ENCODE measurements around the gene TRIM24.
"Not testable (repeated sequence)": the region's sequence is repeated elsewhere in the genome, so short reads cannot be mapped to it uniquely, and the experiment has no call there.

TRIM24 gene

DNA sequence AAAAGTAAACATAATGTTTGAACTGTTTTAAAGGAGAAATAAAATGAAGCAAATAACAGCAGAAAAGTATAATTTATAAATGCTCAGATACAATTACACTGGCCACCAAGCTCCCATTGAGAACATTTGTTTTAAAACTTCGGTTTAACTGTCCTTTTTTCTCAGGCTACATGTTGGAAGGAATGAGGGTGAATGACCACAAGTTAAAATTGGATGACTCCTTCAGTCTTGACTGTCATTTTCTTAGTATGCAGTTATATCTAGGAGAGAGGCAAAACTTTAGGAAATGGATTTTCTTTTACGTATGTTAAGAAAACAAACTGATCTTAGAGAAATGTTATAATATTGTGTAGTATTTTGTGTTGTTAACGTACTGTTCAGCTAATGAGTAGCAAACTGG lies 5.0 kb downstream of the TRIM24 start:
- no peak overlapping the region for H3K9ac ChIP-seq (ENCODE audit: low read depth, low read length)
- no peaks in the 10 kb centered on the region for H3K36me3 ChIP-seq (ENCODE audit: control insufficient read depth, insufficient read depth, low read length)
- H3K27me3 ChIP-seq (ENCODE audit: control insufficient read depth, insufficient read depth, low read length), result no peaks in the 10 kb centered on the region
- peaks cover 9% of the 10 kb centered on the region for H3K4me1 ChIP-seq (ENCODE audit: control insufficient read depth, insufficient read depth, low read length)
- no peaks in the 10 kb centered on the region for H3K9me3 ChIP-seq (ENCODE audit: control insufficient read depth, insufficient read depth, low read length)
- peak overlapping the region; percentile 15 for H3K4me3 ChIP-seq (ENCODE audit: low read depth, low read length)

DNA sequence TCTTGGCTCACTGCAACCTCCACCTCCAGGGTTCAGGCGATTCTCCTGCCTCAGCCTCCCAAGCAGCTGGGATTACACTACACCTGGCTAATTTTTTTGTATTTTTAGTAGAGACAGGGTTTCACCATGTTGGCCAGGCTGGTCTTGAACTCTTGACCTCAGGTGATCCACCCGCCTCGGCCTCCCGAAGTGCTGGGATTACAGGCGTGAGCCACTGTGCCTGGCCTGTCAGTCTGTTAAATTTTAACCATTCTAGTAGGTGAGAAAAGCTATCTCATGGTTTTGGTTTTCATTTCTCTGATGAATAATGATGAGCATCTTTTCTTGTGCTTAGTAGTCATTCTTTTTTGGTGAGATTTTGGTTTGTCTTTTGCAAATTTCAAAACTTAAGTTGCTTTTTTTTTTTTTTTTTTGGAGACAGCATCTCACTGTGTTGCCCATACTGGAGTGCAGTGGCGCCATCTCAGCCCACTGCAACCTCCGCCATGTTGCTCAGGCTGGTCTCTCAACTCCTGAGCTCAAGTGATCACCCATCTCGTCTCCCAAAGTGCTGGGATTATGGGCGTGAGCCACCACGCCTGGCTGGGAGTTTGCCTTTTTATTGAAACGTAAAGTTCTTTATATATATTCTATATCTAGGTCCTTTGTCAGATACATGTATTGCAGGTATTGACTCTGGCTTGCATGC lies 6.2 kb downstream of the TRIM24 start:
- not testable (repeated sequence) for H3K9ac ChIP-seq (ENCODE audit: low read depth, low read length); H3K27me3 ChIP-seq (ENCODE audit: control insufficient read depth, insufficient read depth, low read length); H3K36me3 ChIP-seq (ENCODE audit: control insufficient read depth, insufficient read depth, low read length); H3K4me1 ChIP-seq (ENCODE audit: control insufficient read depth, insufficient read depth, low read length); H3K9me3 ChIP-seq (ENCODE audit: control insufficient read depth, insufficient read depth, low read length); H3K4me3 ChIP-seq (ENCODE audit: low read depth, low read length)

DNA sequence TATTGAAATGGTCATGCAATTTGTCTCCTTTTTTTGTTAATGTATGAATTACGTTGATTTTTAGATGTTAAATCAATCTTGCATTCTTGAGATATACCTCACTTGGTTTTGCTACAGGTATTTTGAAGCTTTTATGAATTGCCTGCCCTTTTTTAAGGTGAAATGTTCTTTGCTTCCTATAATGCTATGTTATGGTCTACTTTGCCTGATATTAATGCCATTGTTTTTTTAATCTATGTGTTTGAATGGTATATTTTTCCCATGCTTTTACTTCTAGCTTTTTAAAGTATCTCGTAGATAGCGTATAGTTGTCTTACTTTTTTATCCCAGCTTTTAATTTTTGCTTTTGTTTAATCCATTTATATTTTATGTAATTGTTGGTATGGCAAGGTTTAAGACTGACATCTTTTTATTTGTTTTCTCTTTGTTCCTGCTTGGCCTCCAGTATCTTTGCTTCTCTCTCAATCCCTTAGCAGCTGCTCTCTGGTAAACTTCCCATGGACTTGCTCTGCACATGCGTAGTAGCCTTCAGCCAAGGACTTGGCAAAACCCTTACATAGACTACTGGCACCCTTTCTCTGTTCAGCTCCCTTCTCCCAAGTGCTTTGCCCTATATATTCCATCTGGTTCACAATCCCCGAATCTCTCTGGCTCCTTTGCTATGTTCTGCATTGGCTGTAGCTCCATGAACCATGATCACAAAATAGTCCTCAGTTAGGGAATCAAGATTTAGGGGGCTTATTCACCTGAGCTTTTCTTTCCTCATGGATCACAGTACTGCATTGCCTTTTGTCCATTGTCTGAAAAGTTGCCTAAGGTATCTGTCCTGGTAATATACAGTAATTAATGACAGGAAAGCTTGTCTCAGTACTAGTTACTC lies 8.4 kb downstream of the TRIM24 start:
- Histone ChIP-seq H3K36me3 (ENCODE audit: control insufficient read depth, insufficient read depth, low read length) (no peaks in the 10 kb centered on the region), H3K9me3 (ENCODE audit: control insufficient read depth, insufficient read depth, low read length) (no peaks in the 10 kb centered on the region), H3K4me1 (ENCODE audit: control insufficient read depth, insufficient read depth, low read length) (peaks cover 12% of the 10 kb centered on the region), H3K27me3 (ENCODE audit: control insufficient read depth, insufficient read depth, low read length) (no peaks in the 10 kb centered on the region), H3K9ac (ENCODE audit: low read depth, low read length) (no peak overlapping the region), H3K4me3 (ENCODE audit: low read depth, low read length) (no peak overlapping the region)

DNA sequence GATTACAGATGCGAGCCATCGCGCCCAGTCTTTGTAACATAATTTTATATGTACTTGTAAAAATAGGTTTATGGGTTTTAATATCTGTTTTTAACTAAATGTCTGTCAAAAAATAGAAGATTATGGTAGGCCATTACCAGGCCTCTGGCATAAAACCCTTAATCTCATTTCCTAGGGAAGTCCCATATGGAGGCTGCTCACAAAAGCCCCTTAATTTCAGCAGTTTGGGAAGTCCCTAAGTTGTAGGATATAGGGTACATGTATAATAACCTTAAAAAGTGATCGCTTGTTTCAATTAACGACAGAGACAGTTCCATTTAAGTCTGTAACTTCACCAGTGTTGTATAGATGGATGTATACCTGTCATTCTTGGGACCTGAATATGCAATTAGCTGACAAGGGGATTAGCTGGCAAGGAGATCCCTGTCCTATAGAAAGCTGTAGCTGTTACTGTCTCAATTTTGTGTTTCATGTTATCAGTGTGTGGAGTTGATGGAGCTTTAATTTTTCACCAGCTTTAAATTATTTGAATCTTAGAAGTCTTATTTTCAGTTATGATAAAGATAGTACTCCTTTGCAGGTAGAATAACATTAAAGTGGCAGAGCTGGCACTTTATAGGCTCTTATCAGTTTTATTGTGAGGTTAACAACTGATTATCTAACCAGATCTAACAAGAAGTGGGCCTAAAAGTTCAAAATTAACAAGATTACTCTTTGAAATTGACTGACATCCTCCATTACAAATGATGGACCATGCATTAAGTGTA lies 10.5 kb downstream of the TRIM24 start:
- H3K9me3 ChIP-seq (ENCODE audit: control insufficient read depth, insufficient read depth, low read length), result no peaks in the 10 kb centered on the region
- no peak overlapping the region for H3K4me3 ChIP-seq (ENCODE audit: low read depth, low read length)

DNA sequence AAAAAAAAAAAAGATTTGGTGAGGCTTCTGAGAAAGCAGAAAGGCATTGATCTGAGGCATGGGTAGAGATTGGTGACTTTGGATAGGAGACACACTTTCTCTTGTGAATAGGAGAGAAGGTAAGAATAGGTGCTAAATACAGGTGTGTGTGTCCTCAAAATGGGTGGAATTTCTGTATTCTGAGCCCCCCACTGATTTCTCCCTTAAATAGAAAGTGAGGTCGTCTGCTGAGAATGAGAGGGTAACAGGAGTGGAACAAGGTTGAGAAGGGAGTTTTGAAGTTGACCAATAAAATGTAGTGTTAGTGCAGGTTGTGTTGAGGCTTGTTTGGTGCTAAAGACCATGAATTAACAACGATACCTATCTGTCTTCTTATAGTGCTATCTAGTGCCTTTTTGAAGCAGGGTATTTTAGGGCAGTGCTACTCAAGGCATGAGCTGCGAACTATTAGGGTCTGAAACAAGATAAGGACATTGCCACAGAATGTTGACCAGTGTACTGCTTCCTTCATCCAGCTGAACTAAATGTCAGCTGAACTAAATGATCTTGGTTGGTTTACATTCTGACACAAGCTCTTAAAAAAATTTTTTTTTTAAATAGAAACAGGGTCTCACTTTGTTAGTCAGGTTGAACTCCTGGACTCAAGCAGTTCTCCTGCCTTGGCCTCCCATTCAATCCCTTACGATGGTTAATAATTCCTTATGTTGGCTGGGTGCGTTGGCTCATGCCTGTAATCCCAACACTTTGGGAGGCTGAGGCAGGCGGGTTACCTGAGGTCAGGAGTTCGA lies 12.4 kb downstream of the TRIM24 start:
- no peaks in the 10 kb centered on the region for H3K36me3 ChIP-seq (ENCODE audit: control insufficient read depth, insufficient read depth, low read length)
- peaks cover 16% of the 10 kb centered on the region for H3K4me1 ChIP-seq (ENCODE audit: control insufficient read depth, insufficient read depth, low read length)
- no peaks in the 10 kb centered on the region for H3K27me3 ChIP-seq (ENCODE audit: control insufficient read depth, insufficient read depth, low read length)
- H3K4me3 ChIP-seq (ENCODE audit: low read depth, low read length), result no peak overlapping the region
- H3K9me3 ChIP-seq (ENCODE audit: control insufficient read depth, insufficient read depth, low read length), result no peaks in the 10 kb centered on the region
- H3K9ac ChIP-seq (ENCODE audit: low read depth, low read length), result no peak overlapping the region

More for the DNA sequence above, 10.5 kb downstream of the TRIM24 start:
- H3K36me3 ChIP-seq (ENCODE audit: control insufficient read depth, insufficient read depth, low read length), result no peaks in the 10 kb centered on the region
- no peak overlapping the region for H3K9ac ChIP-seq (ENCODE audit: low read depth, low read length)
- peaks cover 10% of the 10 kb centered on the region for H3K4me1 ChIP-seq (ENCODE audit: control insufficient read depth, insufficient read depth, low read length)
- no peaks in the 10 kb centered on the region for H3K27me3 ChIP-seq (ENCODE audit: control insufficient read depth, insufficient read depth, low read length)

DNA sequence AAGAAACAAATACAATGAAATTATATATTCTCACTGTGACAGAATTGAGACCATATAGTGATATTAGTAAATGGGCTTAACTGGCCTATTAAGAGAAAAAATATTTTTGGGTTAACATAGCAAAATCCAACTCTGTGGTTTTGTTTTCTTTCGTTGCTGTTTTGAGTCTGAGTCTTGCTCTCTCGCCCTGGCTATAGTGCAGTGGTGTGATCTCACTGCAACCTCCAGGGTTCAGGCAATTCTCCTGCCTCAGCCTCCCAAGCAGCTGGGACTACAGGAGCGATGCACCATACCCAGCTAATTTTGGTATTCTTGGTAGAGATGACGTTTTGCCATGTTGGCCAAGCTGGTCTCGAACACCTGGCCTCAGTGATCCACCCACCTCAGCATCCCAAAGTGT lies 15.3 kb downstream of the TRIM24 start:
- Histone ChIP-seq H3K9me3 (ENCODE audit: control insufficient read depth, insufficient read depth, low read length) (no peaks in the 10 kb centered on the region), H3K27me3 (ENCODE audit: control insufficient read depth, insufficient read depth, low read length) (no peaks in the 10 kb centered on the region), H3K36me3 (ENCODE audit: control insufficient read depth, insufficient read depth, low read length) (no peaks in the 10 kb centered on the region), H3K4me1 (ENCODE audit: control insufficient read depth, insufficient read depth, low read length) (peaks cover 18% of the 10 kb centered on the region), H3K9ac (ENCODE audit: low read depth, low read length) (no peak overlapping the region), H3K4me3 (ENCODE audit: low read depth, low read length) (no peak overlapping the region)

DNA sequence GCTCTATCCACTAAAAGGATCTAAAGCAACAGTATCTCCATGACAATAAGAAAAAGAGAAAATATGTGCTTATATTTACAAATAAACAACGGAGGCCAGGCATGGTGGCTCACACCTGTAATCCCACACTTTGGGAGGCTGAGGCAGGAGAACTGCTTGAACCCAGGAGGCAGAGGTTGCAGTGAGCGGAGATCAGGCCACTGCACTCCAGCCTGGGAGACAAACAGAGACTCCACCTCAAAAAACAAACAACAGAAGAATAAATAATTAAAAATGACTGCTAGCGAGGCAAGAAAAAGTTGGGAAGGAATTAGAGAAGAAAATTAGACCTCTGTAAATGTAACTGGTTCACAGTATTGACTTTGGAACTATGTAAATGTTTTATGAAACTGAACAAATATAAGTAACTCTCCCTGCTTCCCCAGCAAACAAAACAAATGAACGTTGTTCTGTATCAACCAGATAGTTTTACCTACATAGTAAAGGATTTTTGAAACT lies 17.1 kb downstream of the TRIM24 start:
- Histone ChIP-seq H3K9me3 (ENCODE audit: control insufficient read depth, insufficient read depth, low read length) (no peaks in the 10 kb centered on the region), H3K36me3 (ENCODE audit: control insufficient read depth, insufficient read depth, low read length) (no peaks in the 10 kb centered on the region), H3K4me1 (ENCODE audit: control insufficient read depth, insufficient read depth, low read length) (peaks cover 18% of the 10 kb centered on the region), H3K4me3 (ENCODE audit: low read depth, low read length) (no peak overlapping the region), H3K27me3 (ENCODE audit: control insufficient read depth, insufficient read depth, low read length) (no peaks in the 10 kb centered on the region), H3K9ac (ENCODE audit: low read depth, low read length) (no peak overlapping the region)

DNA sequence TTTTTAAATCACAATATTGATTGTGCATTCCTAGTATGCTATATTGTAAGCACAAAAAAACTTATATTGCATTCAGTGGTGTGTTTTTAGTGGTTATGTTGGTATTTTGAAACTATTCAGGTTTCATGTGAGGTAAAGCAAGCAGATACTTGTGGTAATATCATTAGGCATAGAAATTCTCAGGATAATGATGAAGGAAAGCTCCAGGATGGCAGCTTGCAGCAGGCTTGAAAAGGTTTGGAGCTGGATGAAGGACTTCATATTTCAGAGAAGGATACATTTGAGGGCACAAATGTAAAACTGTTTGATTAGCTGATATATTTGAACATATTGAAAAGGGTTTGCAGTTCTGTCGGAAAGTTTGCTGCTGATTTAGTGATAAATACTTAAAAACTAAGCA lies 17.5 kb downstream of the TRIM24 start:
- Histone ChIP-seq H3K9me3 (ENCODE audit: control insufficient read depth, insufficient read depth, low read length) (no peaks in the 10 kb centered on the region), H3K36me3 (ENCODE audit: control insufficient read depth, insufficient read depth, low read length) (no peaks in the 10 kb centered on the region), H3K4me3 (ENCODE audit: low read depth, low read length) (no peak overlapping the region), H3K27me3 (ENCODE audit: control insufficient read depth, insufficient read depth, low read length) (no peaks in the 10 kb centered on the region), H3K4me1 (ENCODE audit: control insufficient read depth, insufficient read depth, low read length) (peaks cover 16% of the 10 kb centered on the region), H3K9ac (ENCODE audit: low read depth, low read length) (no peak overlapping the region)

DNA sequence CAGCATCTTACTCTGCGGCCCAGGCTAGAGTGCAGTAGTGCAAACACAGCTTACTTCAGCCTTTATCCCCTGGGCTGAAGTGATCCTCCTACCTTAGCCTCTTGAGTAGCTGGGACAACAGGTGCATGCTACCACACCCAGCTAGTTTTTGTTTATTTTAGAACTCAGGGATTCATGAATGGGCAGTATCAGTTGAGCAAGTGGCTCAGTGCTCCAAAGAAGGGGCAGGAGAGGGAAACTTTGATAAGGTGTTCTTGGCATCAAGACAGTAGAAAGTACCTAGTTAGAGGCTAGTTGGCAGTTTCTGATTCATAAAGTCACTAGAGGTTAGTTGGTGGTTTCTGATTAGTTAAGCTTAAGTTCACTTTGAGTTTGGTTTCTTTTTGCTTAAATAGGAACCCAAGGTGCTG lies 18.4 kb downstream of the TRIM24 start:
- H3K9me3 ChIP-seq (ENCODE audit: control insufficient read depth, insufficient read depth, low read length), result no peaks in the 10 kb centered on the region
- H3K4me3 ChIP-seq (ENCODE audit: low read depth, low read length), result no peak overlapping the region
- H3K36me3 ChIP-seq (ENCODE audit: control insufficient read depth, insufficient read depth, low read length), result no peaks in the 10 kb centered on the region
- peaks cover 16% of the 10 kb centered on the region for H3K4me1 ChIP-seq (ENCODE audit: control insufficient read depth, insufficient read depth, low read length)
- H3K9ac ChIP-seq (ENCODE audit: low read depth, low read length), result no peak overlapping the region
- no peaks in the 10 kb centered on the region for H3K27me3 ChIP-seq (ENCODE audit: control insufficient read depth, insufficient read depth, low read length)

DNA sequence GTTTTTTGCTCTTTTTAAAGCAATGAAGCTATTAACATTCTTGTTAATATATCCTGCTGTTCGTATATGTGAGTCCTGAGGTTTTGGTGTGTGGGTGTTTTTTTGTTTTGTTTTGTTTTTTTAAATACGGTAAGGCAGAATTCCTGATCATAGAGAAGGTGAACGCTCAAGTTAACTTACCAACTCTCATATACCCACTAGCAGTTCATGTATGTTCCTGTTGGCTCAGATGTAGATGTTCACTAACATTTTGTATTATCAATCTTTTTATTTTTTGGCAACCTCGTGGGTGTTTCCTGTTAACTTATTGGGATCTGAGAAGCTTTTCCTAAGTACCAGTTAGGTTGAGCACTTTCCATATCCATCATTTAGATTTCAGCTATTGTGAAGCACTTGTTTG lies 20.5 kb downstream of the TRIM24 start:
- Histone ChIP-seq H3K9ac (ENCODE audit: low read depth, low read length) (no peak overlapping the region), H3K4me3 (ENCODE audit: low read depth, low read length) (no peak overlapping the region), H3K27me3 (ENCODE audit: control insufficient read depth, insufficient read depth, low read length) (no peaks in the 10 kb centered on the region), H3K4me1 (ENCODE audit: control insufficient read depth, insufficient read depth, low read length) (peaks cover 15% of the 10 kb centered on the region), H3K9me3 (ENCODE audit: control insufficient read depth, insufficient read depth, low read length) (no peaks in the 10 kb centered on the region), H3K36me3 (ENCODE audit: control insufficient read depth, insufficient read depth, low read length) (no peaks in the 10 kb centered on the region)

All from iPS-15b (cell line).